ENCODE results near the gene UBR2.
A peak's percentile ranks its signal among the peaks of the same experiment; 100 is the strongest.
"Not testable (repeated sequence)": the region's sequence is repeated elsewhere in the genome, so short reads cannot be mapped to it uniquely, and the experiment has no call there.

Gene UBR2

DNA sequence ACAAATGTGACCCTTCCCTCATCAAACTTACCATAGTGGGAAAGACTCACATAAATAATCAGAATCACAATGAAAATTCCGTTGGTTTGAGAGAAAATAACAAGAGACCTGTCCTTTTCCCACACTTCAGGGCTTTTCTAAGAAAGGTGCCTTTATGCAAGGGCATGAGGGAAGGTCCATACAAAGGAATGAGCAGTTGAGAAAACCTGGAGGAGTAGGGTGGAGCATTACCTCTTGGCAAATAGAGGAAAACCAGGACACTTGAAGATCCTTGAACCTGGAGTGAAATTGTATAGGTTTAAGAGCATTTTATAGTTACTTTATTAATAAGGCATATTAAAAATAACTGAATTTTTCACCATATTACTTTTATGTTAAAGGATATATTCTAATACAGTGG lies 54.3 kb downstream of the UBR2 start:
- no peak for DNase-seq (ENCODE audit: low read depth, low spot score)

- DNase-seq (ENCODE audit: low read depth, low spot score): peak; percentile 3
Measured at GRCh38 chr6:42618686-42619085, 54.9 kb downstream of the UBR2 start.

DNA sequence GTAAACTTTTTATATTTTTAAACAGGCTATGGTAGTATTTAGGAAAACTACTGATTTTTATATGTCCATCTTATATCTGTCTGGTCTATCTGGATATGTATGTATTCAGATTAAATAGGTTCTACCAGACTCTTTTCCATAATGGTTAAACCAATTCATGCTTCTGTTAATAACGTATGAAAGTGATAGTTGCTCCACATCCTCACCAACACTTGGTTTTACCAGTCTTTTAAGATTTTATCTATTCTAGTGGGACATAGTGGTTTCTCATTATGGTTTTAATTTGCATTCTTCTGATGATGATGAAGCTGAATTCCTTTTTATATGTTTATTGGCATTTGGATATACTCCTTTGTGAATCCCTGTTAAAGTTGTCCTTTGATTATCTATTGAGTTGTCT lies 56.1 kb downstream of the UBR2 start:
- no peak for DNase-seq (ENCODE audit: low read depth, low spot score)

- DNase-seq (ENCODE audit: low read depth, low spot score): no peak
Measured at GRCh38 chr6:42624601-42625000, 60.8 kb downstream of the UBR2 start.

DNA sequence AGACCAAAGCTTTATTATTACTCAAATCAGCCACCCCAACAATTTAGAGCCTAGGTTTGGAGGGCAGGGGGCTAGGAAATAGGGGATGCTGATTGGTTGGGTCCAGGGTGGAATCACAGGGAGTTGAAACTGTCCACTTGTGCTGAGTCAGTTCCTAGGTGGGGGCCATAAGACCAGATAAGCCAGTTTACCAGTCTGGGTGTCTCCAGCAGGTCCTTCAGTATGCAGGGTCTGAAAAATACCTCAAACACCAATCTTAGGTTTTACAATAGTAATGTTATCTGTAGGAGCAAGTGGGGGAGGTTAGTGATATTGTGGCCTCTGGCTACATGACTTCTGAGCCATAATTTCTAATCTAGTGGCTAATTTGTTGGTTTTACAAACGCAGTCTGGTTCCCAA lies 63.2 kb downstream of the UBR2 start:
- DNase-seq (ENCODE audit: low read depth, low spot score): no peak

DNA sequence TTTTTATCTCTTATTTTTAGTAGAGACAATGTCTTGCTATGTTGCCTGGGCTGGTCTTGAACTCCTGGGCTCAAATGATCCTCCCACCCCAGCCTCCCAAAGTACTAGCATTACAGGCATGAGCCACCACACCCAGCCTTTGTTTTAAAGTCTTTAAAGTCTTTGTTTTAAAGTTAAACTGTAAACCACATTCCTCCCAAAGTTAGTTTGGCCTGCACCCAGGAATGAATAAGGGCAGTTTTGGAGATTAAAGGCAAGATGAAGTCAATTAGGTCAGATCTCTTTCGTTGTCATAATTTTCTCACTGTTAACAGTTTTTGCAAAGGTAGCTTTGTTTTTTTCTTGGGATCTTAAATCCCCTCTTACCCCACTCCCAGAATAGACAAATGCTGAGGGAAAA lies 63.8 kb downstream of the UBR2 start:
- peak; percentile 10 for DNase-seq (ENCODE audit: low read depth, low spot score)

GRCh38 chr6:42628604-42629003 lies 64.8 kb downstream of the UBR2 start:
- DNase-seq (ENCODE audit: low read depth, low spot score): no peak

DNA sequence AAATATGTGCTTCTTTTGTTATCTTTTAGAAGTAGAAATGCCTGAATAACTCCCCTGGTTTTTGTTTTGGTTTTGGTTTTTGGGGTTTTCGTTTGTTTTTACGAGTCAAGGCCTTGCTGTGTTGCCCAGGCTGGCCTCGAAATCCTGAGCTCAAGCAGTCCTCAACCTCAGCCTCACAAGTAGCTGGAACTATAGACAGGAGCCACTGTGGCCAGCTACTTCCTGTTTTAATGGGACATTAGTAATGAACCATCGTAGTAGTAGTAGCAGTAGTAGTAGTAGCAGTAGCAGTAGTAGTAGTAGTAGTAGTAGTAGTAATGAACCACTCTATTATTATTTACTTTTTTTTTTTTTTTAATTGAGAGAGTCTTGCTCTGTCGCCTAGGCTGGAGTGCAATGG lies 66.0 kb downstream of the UBR2 start:
- DNase-seq (ENCODE audit: low read depth, low spot score): peak; percentile 28

- DNase-seq (ENCODE audit: low read depth, low spot score): no peak
Measured at GRCh38 chr6:42637681-42638080, 73.9 kb downstream of the UBR2 start.

DNA sequence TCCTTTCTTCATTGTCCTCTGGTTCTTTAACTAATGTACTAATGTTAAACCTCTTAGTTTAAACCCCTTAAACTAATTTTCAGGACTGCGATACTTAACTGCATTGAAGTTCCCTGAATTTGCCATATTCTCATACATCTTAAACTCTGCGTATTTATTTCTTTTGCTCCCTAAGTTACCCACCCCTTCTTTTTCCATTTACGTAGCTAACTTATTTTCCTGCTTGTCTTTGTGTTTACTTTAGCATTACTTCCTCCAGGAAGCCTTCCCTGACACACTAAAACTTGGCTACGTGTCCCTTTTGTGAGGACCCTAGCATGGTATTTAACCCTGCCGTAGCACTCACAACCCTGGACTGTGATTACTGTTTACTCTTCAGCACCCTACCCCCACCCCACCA lies 79.0 kb downstream of the UBR2 start:
- no peak for DNase-seq (ENCODE audit: low read depth, low spot score)

GRCh38 chr6:42644211-42644610 lies 80.4 kb downstream of the UBR2 start:
- no peak for DNase-seq (ENCODE audit: low read depth, low spot score)

- no peak for DNase-seq (ENCODE audit: low read depth, low spot score)
Measured at GRCh38 chr6:42652024-42652746, 88.4 kb downstream of the UBR2 start.

DNA sequence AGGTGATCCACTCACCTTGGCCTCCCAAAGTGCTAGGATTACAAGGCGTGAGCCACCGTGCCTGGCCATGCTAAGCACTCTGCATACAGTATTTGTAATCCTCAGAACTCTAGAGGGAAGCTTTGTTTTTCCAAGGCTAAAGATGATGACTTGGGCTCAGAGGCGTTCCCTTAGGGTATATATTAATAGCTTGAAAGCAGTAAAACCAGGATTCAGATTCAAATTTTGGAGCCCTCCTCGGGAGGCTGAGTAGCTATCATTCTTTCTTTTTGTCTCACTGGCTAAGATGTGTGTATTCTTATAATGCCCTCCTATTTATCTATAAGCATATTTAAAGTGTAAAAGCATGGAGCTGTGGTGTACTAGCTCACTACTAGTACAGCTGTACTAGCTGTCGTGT lies 90.0 kb downstream of the UBR2 start:
- DNase-seq (ENCODE audit: low read depth, low spot score): no peak

DNA sequence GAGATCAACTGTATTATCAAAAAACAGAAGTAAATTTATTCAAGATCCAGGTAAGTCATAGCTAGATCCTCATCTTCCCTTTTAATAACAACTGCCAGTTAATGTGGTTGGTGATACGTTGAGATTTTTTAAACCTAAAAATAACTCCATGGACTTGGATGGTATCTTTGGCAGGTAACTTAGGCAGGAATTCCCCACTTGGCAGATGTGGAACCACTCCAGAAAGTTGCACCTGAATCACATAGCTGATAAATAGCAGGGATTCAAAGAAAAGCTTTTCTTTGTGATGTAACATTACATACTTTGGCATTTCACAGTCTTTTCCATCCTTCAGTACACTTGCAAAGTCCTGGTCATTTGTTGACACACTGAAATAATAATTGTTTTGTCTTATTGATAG lies 96.0 kb downstream of the UBR2 start:
- peak; percentile 0 for DNase-seq (ENCODE audit: low read depth, low spot score)

GRCh38 chr6:42661540-42662153 lies 97.8 kb downstream of the UBR2 start:
- DNase-seq (ENCODE audit: low read depth, low spot score): peak; percentile 82

DNA sequence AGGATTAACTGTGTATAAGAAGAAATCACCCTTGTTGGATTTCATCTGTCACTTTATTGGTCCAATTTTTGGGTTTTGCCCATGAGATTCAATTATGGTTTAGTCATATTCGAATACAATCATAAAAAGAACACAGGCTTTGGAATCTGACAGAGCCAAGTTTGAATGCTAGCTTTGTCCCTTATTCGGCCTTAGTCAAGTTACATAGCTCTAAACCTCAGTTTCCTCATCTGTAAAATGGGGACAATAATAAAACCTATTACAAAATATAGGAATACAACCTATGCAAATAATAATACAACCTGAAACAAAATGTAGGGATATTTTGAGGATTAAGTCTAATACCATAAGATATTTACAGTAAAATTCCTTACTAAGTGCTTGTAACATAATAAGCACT lies 100.9 kb downstream of the UBR2 start:
- DNase-seq (ENCODE audit: low read depth, low spot score): no peak

DNA sequence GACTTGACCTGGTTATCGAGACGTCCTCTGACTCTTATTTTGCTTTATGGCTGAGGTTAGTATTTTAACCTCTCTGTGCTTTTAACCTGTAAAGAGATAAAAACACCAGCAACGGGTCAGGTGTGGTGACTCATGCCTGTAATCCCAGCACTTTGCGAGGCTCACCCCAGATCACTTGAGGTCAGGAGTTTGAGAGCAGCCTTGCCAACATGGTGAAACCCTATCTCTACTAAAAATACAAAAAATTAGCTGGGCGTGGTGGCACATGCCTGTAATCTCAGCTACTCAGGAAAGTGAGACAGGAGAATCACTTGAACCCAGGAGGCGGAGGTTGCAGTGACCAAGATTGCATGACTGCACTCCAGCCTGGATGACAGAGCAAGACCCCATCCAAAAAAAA lies 110.5 kb downstream of the UBR2 start:
- DNase-seq (ENCODE audit: low read depth, low spot score): not testable (repeated sequence)

GRCh38 chr6:42674780-42675179 lies 111.0 kb downstream of the UBR2 start:
- DNase-seq (ENCODE audit: low read depth, low spot score): no peak

GRCh38 chr6:42679358-42679757 lies 115.5 kb downstream of the UBR2 start:
- DNase-seq (ENCODE audit: low read depth, low spot score): no peak

GRCh38 chr6:42688281-42688680 lies 124.5 kb downstream of the UBR2 start:
- DNase-seq (ENCODE audit: low read depth, low spot score): no peak

GRCh38 chr6:42689371-42689770 lies 125.5 kb downstream of the UBR2 start:
- DNase-seq (ENCODE audit: low read depth, low spot score): no peak

GRCh38 chr6:42690151-42690702 lies 126.4 kb downstream of the UBR2 start:
- DNase-seq (ENCODE audit: low read depth, low spot score): peak; percentile 59

DNA sequence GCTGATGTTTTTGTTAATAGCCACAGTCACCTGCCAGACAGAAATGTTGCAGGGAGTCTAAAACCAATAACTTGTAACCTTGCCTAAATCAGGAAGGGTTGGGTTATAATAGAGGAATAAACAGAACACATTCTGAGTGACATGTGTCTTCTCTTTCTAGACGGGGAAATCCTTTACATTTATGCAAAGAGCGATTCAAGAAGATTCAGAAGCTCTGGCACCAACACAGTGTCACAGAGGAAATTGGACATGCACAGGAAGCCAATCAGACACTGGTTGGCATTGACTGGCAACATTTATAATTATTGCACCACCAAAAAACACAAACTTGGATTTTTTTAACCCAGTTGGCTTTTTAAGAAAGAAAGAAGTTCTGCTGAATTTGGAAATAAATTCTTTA lies 127.0 kb downstream of the UBR2 start:
- DNase-seq (ENCODE audit: low read depth, low spot score): no peak
